Peyer's patch (tissue), 4 donors: ENCODE measurements around the gene GK.

Experiments used
- POLR2A ChIP-seq, 2 donors: fragments of 450-650 bp; IDR thresholded peaks; one replicate each; pipeline ENCODE4 v1.5.1; 2017; ENCODE audit warnings: antibody characterized with exemption in 2 of 2, mild to moderate bottlenecking in 2 of 2, moderate library complexity in 2 of 2
- TF ChIP-seq, protein P1 (sequence below), 6 experiments: fragments of 450-650 bp in 4 of 6; fragments of 200-600 bp in 2 of 6; sonication (generic) in 1 of 6; IDR thresholded peaks; one replicate each; pipeline ENCODE4 v1.5.1; 2017 to 2019; ENCODE audit warnings: antibody characterized with exemption in 6 of 6, mild to moderate bottlenecking in 3 of 6, moderate library complexity in 1 of 6

DNA sequence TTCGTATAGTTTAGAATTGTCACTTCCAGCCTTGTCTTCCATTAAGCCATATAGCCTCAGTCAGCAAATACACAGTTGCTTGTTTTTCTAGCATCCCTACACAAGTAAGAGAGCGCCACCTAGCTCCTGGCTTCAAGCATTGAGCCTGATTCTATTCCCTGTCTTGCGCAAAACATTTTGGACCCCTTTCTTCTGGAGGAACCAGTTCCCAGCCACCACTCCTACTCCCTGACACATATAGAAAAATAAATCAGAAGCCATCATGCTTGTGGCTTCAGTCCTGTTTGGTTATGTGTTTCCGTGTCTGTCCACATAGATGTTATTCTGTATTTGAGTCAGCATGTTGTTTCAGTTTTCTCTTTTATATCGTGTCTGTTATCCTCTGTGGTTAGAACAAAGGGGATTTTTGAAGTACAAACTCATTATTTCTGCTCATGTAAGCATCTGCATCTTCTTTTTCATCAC lies 59.9 kb downstream of the GK start:
- TF ChIP-seq, protein P1, sequence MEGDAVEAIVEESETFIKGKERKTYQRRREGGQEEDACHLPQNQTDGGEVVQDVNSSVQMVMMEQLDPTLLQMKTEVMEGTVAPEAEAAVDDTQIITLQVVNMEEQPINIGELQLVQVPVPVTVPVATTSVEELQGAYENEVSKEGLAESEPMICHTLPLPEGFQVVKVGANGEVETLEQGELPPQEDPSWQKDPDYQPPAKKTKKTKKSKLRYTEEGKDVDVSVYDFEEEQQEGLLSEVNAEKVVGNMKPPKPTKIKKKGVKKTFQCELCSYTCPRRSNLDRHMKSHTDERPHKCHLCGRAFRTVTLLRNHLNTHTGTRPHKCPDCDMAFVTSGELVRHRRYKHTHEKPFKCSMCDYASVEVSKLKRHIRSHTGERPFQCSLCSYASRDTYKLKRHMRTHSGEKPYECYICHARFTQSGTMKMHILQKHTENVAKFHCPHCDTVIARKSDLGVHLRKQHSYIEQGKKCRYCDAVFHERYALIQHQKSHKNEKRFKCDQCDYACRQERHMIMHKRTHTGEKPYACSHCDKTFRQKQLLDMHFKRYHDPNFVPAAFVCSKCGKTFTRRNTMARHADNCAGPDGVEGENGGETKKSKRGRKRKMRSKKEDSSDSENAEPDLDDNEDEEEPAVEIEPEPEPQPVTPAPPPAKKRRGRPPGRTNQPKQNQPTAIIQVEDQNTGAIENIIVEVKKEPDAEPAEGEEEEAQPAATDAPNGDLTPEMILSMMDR (IDR thresholded peaks at IDR 0.05): peak in 4 of 6 experiments; percentile 27 to 74 (median 66)
- TF ChIP-seq POLR2A (IDR thresholded peaks at IDR 0.05): no peak
